ENCODE data around the gene MCM5. TPM values are rescaled to one million over a fixed set of nuclear protein-coding genes. Genes with fewer than 3 reads are reported as not detected.

MCM5 gene
- total RNA-seq, 1 experiment from 2014 or later: 112 TPM

DNA sequence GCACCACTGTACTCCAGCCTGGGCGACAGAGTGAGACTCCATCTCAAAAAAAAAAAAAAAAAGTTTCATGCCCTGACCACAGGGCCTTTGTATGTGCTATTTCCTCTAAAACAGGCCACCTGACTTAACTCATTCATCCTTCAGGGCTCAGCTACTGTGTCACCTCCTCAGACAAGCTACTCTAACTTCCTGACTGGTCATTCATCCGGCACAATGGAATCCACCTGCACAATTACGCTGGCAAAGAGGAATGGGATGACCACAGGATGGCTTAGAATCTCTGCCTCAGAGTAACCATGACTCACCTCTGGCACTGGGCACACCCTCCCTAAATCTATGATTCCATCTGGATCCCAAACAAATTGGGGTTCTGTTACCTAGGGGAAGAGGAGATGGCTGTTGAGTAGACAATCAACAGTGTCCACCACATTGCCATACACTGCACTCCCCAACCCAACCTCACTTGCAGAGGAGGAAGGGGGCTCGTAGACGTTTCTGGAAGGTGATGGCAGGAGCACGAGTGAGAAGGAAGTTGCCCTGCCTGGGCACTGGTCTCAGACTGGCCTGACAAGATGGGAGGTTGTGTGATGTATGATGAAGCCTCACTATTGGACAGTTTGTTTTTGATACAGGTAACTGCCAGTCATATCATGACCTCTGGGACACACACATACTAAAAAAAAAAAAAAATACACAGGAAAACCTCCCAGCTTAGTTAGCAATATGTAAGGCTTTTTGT, 41.9 kb upstream of the MCM5 start:
- POLR2A ChIA-PET (ENCODE audit: unreplicated experiment): no interaction called here
- peak overlapping the region; percentile 87 for H3K27ac ChIP-seq (ENCODE audit: low read length)
- H3K79me2 ChIP-seq (ENCODE audit: low read length): no peaks in the 10 kb centered on the region
- H3K9me3 ChIP-seq (ENCODE audit: low read length): no peaks in the 10 kb centered on the region
- peaks cover 8% of the 10 kb centered on the region for H3K4me1 ChIP-seq (ENCODE audit: insufficient read depth, low read length)
- no peaks in the 10 kb centered on the region for H3K9me2 ChIP-seq (replicated peaks; ENCODE audit: low read length)
- intact Hi-C loops (cut with micrococcal nuclease): no loop called here
- no TSS peak for BruUV-seq (replicated peaks)
- no peaks in the 10 kb centered on the region for H3K36me3 ChIP-seq (ENCODE audit: low read depth, low read length)
- DNase-seq: peak; percentile 95
- H2AFZ ChIP-seq (ENCODE audit: low read length): peak overlapping the region; percentile 54; the same call in 1 of the 2 replicates
- H4K20me1 ChIP-seq (ENCODE audit: low read length): no peaks in the 10 kb centered on the region
- H3K9ac ChIP-seq (ENCODE audit: low read length): no peak overlapping the region
- no peaks in the 10 kb centered on the region for H3K27me3 ChIP-seq (ENCODE audit: low read length)
- no peaks in the 10 kb centered on the region for H3F3A ChIP-seq (ENCODE audit: low read length, unreplicated experiment)
- TF ChIP-seq EZH2 (IDR thresholded peaks at IDR 0.05; ENCODE audit: low read length, unreplicated experiment) (no peak), EZH2phosphoT487 (IDR thresholded peaks at IDR 0.05; ENCODE audit: borderline replicate concordance, low read length) (no peak)
- TF ChIP-seq, protein P1, sequence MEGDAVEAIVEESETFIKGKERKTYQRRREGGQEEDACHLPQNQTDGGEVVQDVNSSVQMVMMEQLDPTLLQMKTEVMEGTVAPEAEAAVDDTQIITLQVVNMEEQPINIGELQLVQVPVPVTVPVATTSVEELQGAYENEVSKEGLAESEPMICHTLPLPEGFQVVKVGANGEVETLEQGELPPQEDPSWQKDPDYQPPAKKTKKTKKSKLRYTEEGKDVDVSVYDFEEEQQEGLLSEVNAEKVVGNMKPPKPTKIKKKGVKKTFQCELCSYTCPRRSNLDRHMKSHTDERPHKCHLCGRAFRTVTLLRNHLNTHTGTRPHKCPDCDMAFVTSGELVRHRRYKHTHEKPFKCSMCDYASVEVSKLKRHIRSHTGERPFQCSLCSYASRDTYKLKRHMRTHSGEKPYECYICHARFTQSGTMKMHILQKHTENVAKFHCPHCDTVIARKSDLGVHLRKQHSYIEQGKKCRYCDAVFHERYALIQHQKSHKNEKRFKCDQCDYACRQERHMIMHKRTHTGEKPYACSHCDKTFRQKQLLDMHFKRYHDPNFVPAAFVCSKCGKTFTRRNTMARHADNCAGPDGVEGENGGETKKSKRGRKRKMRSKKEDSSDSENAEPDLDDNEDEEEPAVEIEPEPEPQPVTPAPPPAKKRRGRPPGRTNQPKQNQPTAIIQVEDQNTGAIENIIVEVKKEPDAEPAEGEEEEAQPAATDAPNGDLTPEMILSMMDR (conservative IDR thresholded peaks at IDR 0.05; ENCODE audit: low read depth, low read length): no peak
- CTCF ChIA-PET: interaction anchor here (0.6 kb wide), 1 partner anchor 87 kb away, joined by 3 read pairs; no protein-coding TSS in a partner anchor
- peak; percentile 96 for ATAC-seq
- no peak overlapping the region for H3K4me3 ChIP-seq (ENCODE audit: low read length)
- peak overlapping the region; percentile 52; the same call in 1 of the 2 replicates for H3K4me2 ChIP-seq (ENCODE audit: low read length)

DNA sequence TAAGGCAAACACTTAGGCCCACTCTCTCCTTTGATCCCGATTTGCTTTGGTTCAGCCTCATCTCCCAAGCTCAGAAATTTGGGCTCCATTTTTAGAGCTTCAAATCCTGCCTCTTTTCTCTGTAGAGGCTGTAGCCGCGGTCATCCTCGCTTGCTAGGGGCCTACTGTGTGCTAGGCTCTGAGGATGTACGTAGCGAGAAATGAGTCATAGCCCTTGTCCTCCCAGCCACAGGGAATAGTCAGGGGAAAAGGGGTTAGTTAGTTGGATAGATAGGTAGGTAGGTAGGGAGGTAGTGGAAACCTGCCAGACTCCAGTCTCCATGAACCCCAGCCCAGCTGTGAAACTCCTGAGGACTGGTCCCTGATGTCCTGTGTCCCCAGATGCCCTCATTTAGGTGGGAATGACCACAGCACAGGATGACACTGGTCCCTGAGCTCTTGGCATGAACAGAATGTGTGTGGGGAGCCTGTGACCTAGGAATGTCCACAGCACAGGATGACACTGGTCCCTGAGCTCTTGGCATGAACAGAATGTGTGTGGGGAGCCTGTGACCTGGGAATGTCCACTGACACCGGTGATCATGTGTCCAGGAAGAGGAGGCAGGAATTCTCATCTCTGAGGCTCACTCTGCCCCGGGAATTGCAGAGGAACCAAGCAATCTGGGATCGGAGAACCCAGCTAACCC, 40.4 kb upstream of the MCM5 start:
- Histone ChIP-seq H3K36me3 (ENCODE audit: low read depth, low read length) (no peaks in the 10 kb centered on the region), H2AFZ (ENCODE audit: low read length) (no peak overlapping the region), H3K9ac (ENCODE audit: low read length) (no peak overlapping the region), H3K9me3 (ENCODE audit: low read length) (no peaks in the 10 kb centered on the region), H3K27me3 (ENCODE audit: low read length) (no peaks in the 10 kb centered on the region), H3K79me2 (ENCODE audit: low read length) (no peaks in the 10 kb centered on the region), H3K9me2 (replicated peaks; ENCODE audit: low read length) (no peaks in the 10 kb centered on the region), H3K4me2 (ENCODE audit: low read length) (no peak overlapping the region), H3K4me3 (ENCODE audit: low read length) (no peak overlapping the region), H3F3A (ENCODE audit: low read length, unreplicated experiment) (no peaks in the 10 kb centered on the region), H3K27ac (ENCODE audit: low read length) (no peak overlapping the region), H4K20me1 (ENCODE audit: low read length) (no peaks in the 10 kb centered on the region), H3K4me1 (ENCODE audit: insufficient read depth, low read length) (peaks cover 13% of the 10 kb centered on the region)
- intact Hi-C loops (cut with micrococcal nuclease): no loop called here
- DNase-seq (no peak), ATAC-seq (no peak)
- CTCF ChIA-PET: no interaction called here
- BruUV-seq (replicated peaks): no TSS peak
- POLR2A ChIA-PET (ENCODE audit: unreplicated experiment): no interaction called here
- TF ChIP-seq EZH2phosphoT487 (IDR thresholded peaks at IDR 0.05; ENCODE audit: borderline replicate concordance, low read length): no peak
- no peak for TF ChIP-seq EZH2 (IDR thresholded peaks at IDR 0.05; ENCODE audit: low read length, unreplicated experiment)
- TF ChIP-seq, protein P1 (conservative IDR thresholded peaks at IDR 0.05; ENCODE audit: low read depth, low read length): no peak

Data from PC-3 (cell line).